ENCODE measurements around the gene SMIM13.

The SMIM13 gene

GRCh38 chr6:11153447-11153846 is 59.8 kb downstream of the SMIM13 start:
- TF ChIP-seq CTCF (IDR thresholded peaks at IDR 0.05; ENCODE audit: borderline replicate concordance, insufficient read depth, low read depth, low read length): no peak

GRCh38 chr6:11155589-11155988 is 62.0 kb downstream of the SMIM13 start:
- no peak for TF ChIP-seq CTCF (IDR thresholded peaks at IDR 0.05; ENCODE audit: borderline replicate concordance, insufficient read depth, low read depth, low read length)
- no peak overlapping the region for H3K4me3 ChIP-seq (ENCODE audit: low read depth, low read length)

More at GRCh38 chr6:11153447-11153846, 59.8 kb downstream of the SMIM13 start:
- H3K4me3 ChIP-seq (ENCODE audit: low read depth, low read length): no peak overlapping the region

GRCh38 chr6:11160199-11160598 is 66.6 kb downstream of the SMIM13 start:
- TF ChIP-seq CTCF (IDR thresholded peaks at IDR 0.05; ENCODE audit: borderline replicate concordance, insufficient read depth, low read depth, low read length): no peak
- H3K4me3 ChIP-seq (ENCODE audit: low read depth, low read length): no peak overlapping the region

- no peak for TF ChIP-seq CTCF (IDR thresholded peaks at IDR 0.05; ENCODE audit: borderline replicate concordance, insufficient read depth, low read depth, low read length)
Measured at GRCh38 chr6:11161031-11161956, 67.7 kb downstream of the SMIM13 start.

GRCh38 chr6:11162262-11162661 is 68.6 kb downstream of the SMIM13 start:
- no peak for TF ChIP-seq CTCF (IDR thresholded peaks at IDR 0.05; ENCODE audit: borderline replicate concordance, insufficient read depth, low read depth, low read length)
- H3K4me3 ChIP-seq (ENCODE audit: low read depth, low read length): no peak overlapping the region

More at GRCh38 chr6:11161031-11161956, 67.7 kb downstream of the SMIM13 start:
- no peak overlapping the region for H3K4me3 ChIP-seq (ENCODE audit: low read depth, low read length)

GRCh38 chr6:11163932-11164331 is 70.3 kb downstream of the SMIM13 start:
- TF ChIP-seq CTCF (IDR thresholded peaks at IDR 0.05; ENCODE audit: borderline replicate concordance, insufficient read depth, low read depth, low read length): no peak
- H3K4me3 ChIP-seq (ENCODE audit: low read depth, low read length): no peak overlapping the region

Measured in GM12875 (cell line).